DND-41 (cell line): Measurements from ENCODE around the gene EFR3B.

Source experiments
- CTCF ChIP-seq: IDR thresholded peaks from 2 replicates; pipeline ENCODE4 v1.5.1; 2012; ENCODE audit warnings: borderline replicate concordance, low read length, moderate library complexity, mild to moderate bottlenecking; ENCODE audit not compliant: poor library complexity, severe bottlenecking; ENCODE audit errors: extremely low read depth
- EZH2 ChIP-seq: IDR thresholded peaks from 3 replicates; pipeline ENCODE4 v1.6.1; 2012; ENCODE audit warnings: borderline replicate concordance, low read depth, mild to moderate bottlenecking, moderate library complexity, low read length, inconsistent platforms; ENCODE audit not compliant: severe bottlenecking

DNA sequence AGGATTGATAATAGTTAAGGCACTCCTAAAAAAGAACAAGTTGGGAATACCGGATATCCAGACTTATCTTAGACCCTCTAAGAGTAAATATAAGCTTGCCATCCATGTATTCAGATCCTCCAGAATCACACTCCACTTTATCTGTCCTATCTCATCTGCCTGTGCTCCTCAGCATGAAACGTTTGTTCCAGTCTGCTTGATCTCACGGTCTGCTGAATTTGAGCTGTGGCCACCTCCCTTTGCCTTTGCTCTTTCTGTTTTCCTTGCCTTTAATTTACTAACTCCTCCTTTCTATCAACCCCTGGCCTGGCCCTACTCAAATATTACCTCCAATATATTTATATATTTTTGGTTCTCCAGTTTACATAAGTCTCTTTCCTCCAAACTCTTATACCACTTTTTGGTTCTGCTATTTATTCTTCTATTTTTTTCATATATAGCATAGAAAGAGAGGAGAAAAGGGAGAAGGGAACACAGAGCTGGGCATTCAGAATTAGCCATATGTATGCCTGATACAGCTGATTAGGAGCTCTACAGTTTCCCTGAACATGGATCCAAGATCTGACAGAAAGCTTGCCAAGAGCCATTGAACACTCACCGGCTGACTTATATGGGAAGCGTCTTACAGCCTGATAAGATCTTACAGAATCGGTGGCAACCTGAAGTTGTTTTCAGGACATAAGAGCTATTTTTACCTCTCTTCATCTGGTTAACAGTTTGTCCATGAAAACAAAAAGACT is 48.3 kb upstream of the EFR3B start:
- TF ChIP-seq CTCF, result no peak
- no peak for TF ChIP-seq EZH2
